NT2/D1 (cell line): ENCODE data around the gene CCL17.

ENCODE experiments used
- YY1 ChIP-seq: IDR thresholded peaks from 2 replicates; pipeline ENCODE4 v1.6.1; 2011; ENCODE audit not compliant: insufficient read length, insufficient read depth
- ZNF274 ChIP-seq: IDR thresholded peaks from 2 replicates; pipeline ENCODE4 v1.6.1; 2011; ENCODE audit warnings: mild to moderate bottlenecking, low read depth, low read length

DNA sequence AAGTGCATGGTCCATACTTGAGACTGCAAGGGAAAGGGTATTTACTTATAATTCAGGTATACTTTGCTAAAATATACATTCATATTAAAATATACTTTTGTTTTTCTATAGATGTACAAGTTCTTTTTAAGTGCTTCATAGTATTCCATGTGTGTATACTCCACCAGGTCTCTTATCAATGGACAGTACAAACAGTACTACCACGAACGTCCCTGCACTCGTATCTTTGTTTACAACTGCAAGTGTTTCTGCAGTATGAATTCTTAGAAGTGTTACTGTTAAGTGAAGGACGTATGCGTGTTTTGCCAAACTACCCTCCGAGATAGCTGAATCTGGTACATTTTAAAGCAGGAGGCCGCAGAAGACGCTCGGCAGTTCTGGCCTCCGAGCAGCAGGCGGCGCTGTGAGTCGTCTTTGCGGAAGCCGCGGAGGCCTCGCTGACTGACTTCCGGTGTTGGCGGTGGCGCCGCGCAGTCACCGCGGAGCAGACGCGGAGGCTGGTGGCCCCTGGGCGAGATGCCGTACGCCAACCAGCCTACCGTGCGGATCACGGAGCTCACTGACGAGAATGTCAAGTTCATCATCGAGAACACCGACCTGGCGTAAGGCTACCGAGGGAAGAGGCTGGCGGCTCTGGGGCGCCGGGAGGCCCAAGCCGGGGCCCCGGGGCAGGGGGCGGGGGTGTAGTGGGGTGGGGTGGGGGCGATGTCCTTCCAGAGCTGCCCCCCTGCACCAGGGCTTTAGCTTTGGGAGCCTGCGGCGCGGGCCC lies 57.8 kb downstream of the CCL17 start, which contains the start of gene POLR2C:
- TF ChIP-seq ZNF274 = no peak
- no peak for TF ChIP-seq YY1
